Panc1 (cell line): ENCODE results near the gene BHLHE23. TPM values are rescaled to one million over a fixed set of nuclear protein-coding genes. Genes with fewer than 3 reads are reported as not detected.

Experiments used
- ATAC-seq: fragments of 200-7000 bp; cut with Tn5 transposase; 2 replicates; pipeline ENCODE4 v1.9.1; 2020; ENCODE audit warnings: mild to moderate bottlenecking, moderate library complexity
- BruUV-seq: library from RNA; stranded (reverse); fragments of 400-500 nt; replicated peaks from 2 replicates; lab custom pipeline; 2021; lab: Mats Ljungman, UMichigan
- CTCF ChIA-PET: fragments of 300-600 bp; sonication (Branson Sonifier 250); formaldehyde crosslinking; loops from one replicate; lab custom pipeline; 2022; ENCODE audit warnings: antibody characterized with exemption; lab: Charles Lee
- POLR2A ChIA-PET: fragments of 300-600 bp; sonication (Branson Sonifier 250); formaldehyde crosslinking; loops from one replicate; lab custom pipeline; 2022; ENCODE audit warnings: antibody characterized with exemption; lab: Charles Lee
- DNase-seq: peaks from one replicate; pipeline ENCODE4 v3.0.0-alpha.2; 2010; ENCODE audit warnings: low read depth, low spot score
- H3K27ac ChIP-seq: 2 replicates; pipeline ENCODE4 v1.5.1; 2011; ENCODE audit warnings: mild to moderate bottlenecking, low read length, inconsistent platforms
- H3K27me3 ChIP-seq: fragments of 200-500 bp; sonication (Bioruptor generic); 2 replicates; pipeline ENCODE4 v1.6.0; 2014; ENCODE audit warnings: low read length, inconsistent platforms; ENCODE audit not compliant: control insufficient read depth, insufficient read depth
- H3K36me3 ChIP-seq: fragments of 200-500 bp; sonication (Bioruptor generic); 2 replicates; pipeline ENCODE4 v1.5.1; 2014; ENCODE audit warnings: inconsistent platforms, mild to moderate bottlenecking, low read length, moderate library complexity; ENCODE audit not compliant: control insufficient read depth, insufficient read depth
- H3K4me1 ChIP-seq: 2 replicates; pipeline ENCODE4 v1.5.1; 2011; ENCODE audit warnings: inconsistent platforms, mild to moderate bottlenecking, low read length, moderate library complexity; ENCODE audit not compliant: control insufficient read depth, insufficient read depth
- H3K4me3 ChIP-seq, 2 experiments: 2 replicates each; pipeline ENCODE4 v1.5.1; 2011 to 2012; ENCODE audit warnings: low read depth in 2 of 2, low read length in 2 of 2, mild to moderate bottlenecking in 2 of 2, inconsistent platforms in 1 of 2, moderate library complexity in 1 of 2
- H3K9me3 ChIP-seq: fragments of 200-500 bp; sonication (Bioruptor generic); 2 replicates; pipeline ENCODE4 v1.5.1; 2014; ENCODE audit warnings: low read depth, mild to moderate bottlenecking, inconsistent platforms, low read length, moderate library complexity; ENCODE audit not compliant: control insufficient read depth, insufficient read depth
- CTCF ChIP-seq: fragments of 450-650 bp; IDR thresholded peaks from 2 replicates; pipeline ENCODE4 v1.5.1; 2017; ENCODE audit warnings: mild to moderate bottlenecking
- POLR2AphosphoS5 ChIP-seq: IDR thresholded peaks from 2 replicates; pipeline ENCODE4 v1.6.1; 2012; ENCODE audit warnings: mild to moderate bottlenecking, low read depth, low read length, moderate library complexity
- REST ChIP-seq, 2 experiments: IDR thresholded peaks; 2 replicates each; pipeline ENCODE4 v1.6.1; 2011 to 2012; ENCODE audit warnings: low read depth in 2 of 2, control low read depth in 1 of 2, low read length in 1 of 2, mild to moderate bottlenecking in 1 of 2, moderate library complexity in 1 of 2; ENCODE audit not compliant: insufficient read depth in 1 of 2
- SIN3A ChIP-seq: IDR thresholded peaks from 2 replicates; pipeline ENCODE4 v1.6.1; 2012; ENCODE audit warnings: low read depth, mild to moderate bottlenecking, low read length, moderate library complexity, borderline replicate concordance; ENCODE audit not compliant: insufficient read depth
- TCF7L2 ChIP-seq: IDR thresholded peaks from 2 replicates; pipeline ENCODE4 v1.6.1; 2011; ENCODE audit warnings: mild to moderate bottlenecking, low read depth, low read length, inconsistent platforms
- in situ Hi-C: cut with HindIII; loops from 2 replicates; pipeline ENCODE4 v1.10.0; 2016; ENCODE audit warnings: low sequenced_read_pairs, low pct_unique_long_range_greater_than_20kb
- intact Hi-C: fragments of 100-400 bp; cut with micrococcal nuclease; formaldehyde crosslinking; loops from one replicate; pipeline ENCODE4 v1.10.0; 2022; ENCODE audit not compliant: unreplicated experiment
- total RNA-seq: library from RNA; stranded (reverse); gene quantifications from one replicate; pipeline ENCODE4 v1.2.1, GENCODE V29; 2021; ENCODE audit not compliant: unreplicated experiment

Gene BHLHE23
- total RNA-seq, 1 experiment from 2014 or later = not detected

- no TSS peak for BruUV-seq
- no peak overlapping the region for H3K4me3 ChIP-seq
- in situ Hi-C loops = no loop called here
- CTCF ChIA-PET = no interaction called here
- intact Hi-C loops = no loop called here
- DNase-seq = no peak
- H3K9me3 ChIP-seq = no peaks in the 10 kb centered on the region
- POLR2A ChIA-PET = no interaction called here
- TF ChIP-seq POLR2AphosphoS5 = no peak
- TF ChIP-seq SIN3A = no peak
- TF ChIP-seq CTCF = no peak
- TF ChIP-seq TCF7L2 = no peak
- TF ChIP-seq REST (IDR thresholded peaks at IDR 0.05; ENCODE audit: insufficient read depth in 1 of 2, low read depth in 2 of 2, low read length in 1 of 2) = no peak
- no peak for ATAC-seq
- no peak overlapping the region for H3K27ac ChIP-seq
- H3K36me3 ChIP-seq = no peaks in the 10 kb centered on the region
- H3K4me1 ChIP-seq = no peaks in the 10 kb centered on the region; the same call in 1 of the 2 replicates
- H3K27me3 ChIP-seq = no peaks in the 10 kb centered on the region
Observed at GRCh38 chr20:62964700-62965099, 42.1 kb downstream of the BHLHE23 start.

DNA sequence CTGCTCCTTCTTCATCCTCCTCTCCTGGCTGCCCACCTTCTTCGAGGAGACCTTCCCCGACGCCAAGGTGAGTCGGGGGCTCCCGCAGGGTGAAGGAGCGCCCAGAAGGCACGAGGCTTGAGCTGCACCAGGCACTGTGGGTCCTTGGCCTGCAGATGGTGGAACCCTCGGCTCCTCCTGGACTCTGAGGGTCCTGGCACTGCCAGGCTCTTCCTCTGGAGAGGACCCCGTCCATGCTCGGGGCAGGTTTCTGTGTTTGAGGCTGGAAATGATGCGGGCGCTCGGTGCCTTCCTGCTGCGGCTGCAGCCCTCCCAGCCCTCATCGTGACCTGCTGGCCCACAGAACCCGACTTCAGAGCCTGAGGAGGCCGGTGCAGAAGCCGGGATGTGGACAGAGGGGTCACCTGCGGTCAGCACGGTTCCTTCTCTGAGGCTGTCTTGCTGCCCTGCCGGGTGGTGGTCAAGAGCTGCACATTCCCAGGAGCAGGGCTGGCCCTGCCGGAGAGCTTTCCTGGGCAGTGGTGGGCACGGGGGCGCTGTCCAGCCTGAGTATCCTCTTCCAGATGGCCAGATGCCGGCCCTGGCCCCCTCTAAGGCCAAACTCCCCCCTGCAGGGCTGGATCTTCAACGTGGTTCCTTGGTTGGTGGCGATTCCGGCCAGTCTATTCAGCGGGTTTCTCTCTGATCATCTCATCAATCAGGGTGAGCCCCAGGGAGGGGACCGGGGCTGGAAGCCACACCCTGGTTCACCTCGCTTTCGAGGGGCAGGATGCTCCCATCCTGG lies 43.0 kb downstream of the BHLHE23 start:
- Histone ChIP-seq H3K27ac (no peak overlapping the region), H3K27me3 (no peaks in the 10 kb centered on the region), H3K36me3 (no peaks in the 10 kb centered on the region), H3K9me3 (no peaks in the 10 kb centered on the region), H3K4me3 (no peak overlapping the region), H3K4me1 (no peaks in the 10 kb centered on the region; the same call in 1 of the 2 replicates)
- BruUV-seq = no TSS peak
- ChIA-PET CTCF (no interaction called here), POLR2A (no interaction called here)
- ATAC-seq (no peak), DNase-seq (no peak)
- TF ChIP-seq TCF7L2 = no peak
- TF ChIP-seq POLR2AphosphoS5 = no peak
- in situ Hi-C loops (no loop called here), intact Hi-C loops (no loop called here)
